Measurements from ENCODE around the gene ECHS1. TPM values are rescaled to one million over a fixed set of nuclear protein-coding genes. Genes with fewer than 3 reads are reported as not detected.

Gene ECHS1
- total RNA-seq, result 10 to 100 TPM; 44.2 to 64.9 (median 54.7) TPM

- Histone ChIP-seq H3K36me3 (peaks cover 31% of the 10 kb centered on the region), H3K4me1 (peaks cover 31% of the 10 kb centered on the region), H3K27ac (peak within 1 kb of the TSS; percentile 88), H3K9me3 (no peaks in the 10 kb centered on the region), H3K27me3 (no peaks in the 10 kb centered on the region), H3K4me3 (peak within 1 kb of the TSS; percentile 90)
- TF ChIP-seq CTCF (IDR thresholded peaks at IDR 0.05) (no peak), POLR2AphosphoS5 (IDR thresholded peaks at IDR 0.05) (no peak), POLR2A (IDR thresholded peaks at IDR 0.05) (no peak), EP300 (IDR thresholded peaks at IDR 0.05) (no peak)
- 2% methylated on average over 22 of the region's 89 CpGs for WGBS
- peak; percentile 95 to 97 for DNase-seq (ENCODE audit: low spot score in 2 of 2)
Observed at GRCh38 chr10:133373174-133374090, at the start of gene ECHS1. Gene ECHS1 (minus strand): TSS chr10:133373354. CDS start chr10:133373333, 21 bp downstream.

GRCh38 chr10:133422223-133422806 is 49.2 kb upstream of the ECHS1 start:
- TF ChIP-seq CTCF (IDR thresholded peaks at IDR 0.05) (no peak), POLR2AphosphoS5 (IDR thresholded peaks at IDR 0.05) (no peak), EP300 (IDR thresholded peaks at IDR 0.05) (no peak)
- H3K27ac ChIP-seq, result no peak overlapping the region
- no peak overlapping the region for H3K4me3 ChIP-seq
- H3K36me3 ChIP-seq, result peaks cover 26% of the 10 kb centered on the region
- DNase-seq (ENCODE audit: low spot score in 2 of 2), result no peak
- H3K27me3 ChIP-seq, result peaks cover 18% of the 10 kb centered on the region
- H3K9me3 ChIP-seq, result no peaks in the 10 kb centered on the region
- 82% methylated on average over 11 of the region's 16 CpGs for WGBS
- peaks cover 9% of the 10 kb centered on the region for H3K4me1 ChIP-seq

- Histone ChIP-seq H3K27me3 (peaks cover 18% of the 10 kb centered on the region), H3K4me1 (peaks cover 9% of the 10 kb centered on the region), H3K4me3 (no peak overlapping the region), H3K36me3 (peaks cover 26% of the 10 kb centered on the region), H3K9me3 (no peaks in the 10 kb centered on the region), H3K27ac (no peak overlapping the region)
- DNase-seq (ENCODE audit: low spot score in 2 of 2), result no peak
- no peak for TF ChIP-seq CTCF (IDR thresholded peaks at IDR 0.05)
- no peak for TF ChIP-seq POLR2AphosphoS5 (IDR thresholded peaks at IDR 0.05)
- no peak for TF ChIP-seq EP300 (IDR thresholded peaks at IDR 0.05)
- TF ChIP-seq POLR2A (IDR thresholded peaks at IDR 0.05), result no peak
- 74% methylated on average over 9 of the region's 17 CpGs for WGBS
Observed at GRCh38 chr10:133421336-133422222, 48.4 kb upstream of the ECHS1 start.

- H3K27ac ChIP-seq, result no peak overlapping the region
- peaks cover 31% of the 10 kb centered on the region for H3K36me3 ChIP-seq
- no peak for DNase-seq (ENCODE audit: low spot score in 2 of 2)
- TF ChIP-seq EP300 (IDR thresholded peaks at IDR 0.05), result no peak
- no peak for TF ChIP-seq CTCF (IDR thresholded peaks at IDR 0.05)
- TF ChIP-seq POLR2AphosphoS5 (IDR thresholded peaks at IDR 0.05), result no peak
- TF ChIP-seq POLR2A (IDR thresholded peaks at IDR 0.05), result no peak
- H3K9me3 ChIP-seq, result no peaks in the 10 kb centered on the region
- H3K4me1 ChIP-seq, result peaks cover 9% of the 10 kb centered on the region
- H3K27me3 ChIP-seq, result peaks cover 18% of the 10 kb centered on the region
- WGBS, result 100% methylated on average over 2 of the region's 6 CpGs
- no peak overlapping the region for H3K4me3 ChIP-seq
Observed at GRCh38 chr10:133420579-133420978, 47.4 kb upstream of the ECHS1 start.

Data from suprapubic skin (tissue), 4 donors.